Smooth muscle cell (in vitro differentiated cells): ENCODE results near the gene ANKS1A. TPM values are rescaled to one million over a fixed set of nuclear protein-coding genes. Genes with fewer than 3 reads are reported as not detected.

Experiments
- DNase-seq: peaks from one replicate; lab custom pipeline; 2025; ENCODE audit not compliant: unreplicated experiment; lab: John Stamatoyannopoulos, UW
- H2AFZ ChIP-seq: fragments of 200-600 bp; sonication (generic); 2 replicates; pipeline ENCODE4 v1.6.0; 2016; ENCODE audit warnings: antibody characterized with exemption, low read depth, mild to moderate bottlenecking
- H3F3A ChIP-seq: fragments of 200-600 bp; sonication (generic); 2 replicates; pipeline ENCODE4 v1.6.0; 2017; ENCODE audit warnings: antibody characterized with exemption, low read depth
- H3K27ac ChIP-seq: fragments of 200-600 bp; sonication (generic); 2 replicates; pipeline ENCODE4 v1.5.1; 2016; ENCODE audit warnings: low read depth, mild to moderate bottlenecking
- H3K27me3 ChIP-seq: fragments of 200-600 bp; sonication (generic); 2 replicates; pipeline ENCODE4 v1.6.1; 2016; ENCODE audit warnings: low read depth, mild to moderate bottlenecking
- H3K36me3 ChIP-seq: fragments of 200-600 bp; sonication (generic); 2 replicates; pipeline ENCODE4 v1.5.1; 2016; ENCODE audit warnings: low read depth
- H3K4me1 ChIP-seq: fragments of 200-600 bp; sonication (generic); 2 replicates; pipeline ENCODE4 v1.5.1; 2016; ENCODE audit warnings: low read depth
- H3K4me2 ChIP-seq: fragments of 200-600 bp; sonication (generic); 2 replicates; pipeline ENCODE4 v1.6.0; 2016; ENCODE audit warnings: mild to moderate bottlenecking
- H3K4me3 ChIP-seq: fragments of 200-600 bp; sonication (generic); 2 replicates; pipeline ENCODE4 v1.5.1; 2016; ENCODE audit warnings: mild to moderate bottlenecking
- H3K79me2 ChIP-seq: fragments of 200-600 bp; sonication (generic); 2 replicates; pipeline ENCODE4 v1.6.0; 2016; ENCODE audit warnings: low read depth, mild to moderate bottlenecking
- H3K9ac ChIP-seq: fragments of 200-600 bp; sonication (generic); 2 replicates; pipeline ENCODE4 v1.6.0; 2016; ENCODE audit warnings: low read depth
- H3K9me3 ChIP-seq: fragments of 200-600 bp; sonication (generic); replicated peaks from 2 replicates; pipeline ENCODE4 v1.5.1; 2016; ENCODE audit warnings: low read depth
- H4K20me1 ChIP-seq: fragments of 200-600 bp; sonication (generic); 2 replicates; pipeline ENCODE4 v1.6.0; 2016; ENCODE audit warnings: low read depth
- CTCF ChIP-seq: fragments of 200-600 bp; sonication (generic); IDR thresholded peaks from 2 replicates; pipeline ENCODE4 v1.5.1; 2017; ENCODE audit warnings: borderline replicate concordance, mild to moderate bottlenecking, antibody characterized with exemption; ENCODE audit not compliant: insufficient read depth, poor library complexity, severe bottlenecking
- WGBS: methylation state at CpG from one replicate; pipeline ENCODE4 v1.1.7; 2016; ENCODE audit warnings: low lambda C conversion rate; 5-methylcytosine and 5-hydroxymethylcytosine counted together
- polyA plus RNA-seq: library from polyadenylated mRNA; unstranded; fragments of >200 nt; fragmentation: Nextera tagmentation; extraction: Ambion mirVana; gene quantifications from 2 replicates; pipeline ENCODE4 v1.2.1, GENCODE V29; 2016
- total RNA-seq: library from RNA; depleted of rRNA; stranded (reverse); fragments of >200 nt; gene quantifications from 2 replicates; pipeline ENCODE4 v1.2.3, GENCODE V29; 2014

The ANKS1A gene
- total and polyA plus RNA-seq, 2 experiments from 2014 or later = 28.9 to 39.2 TPM

DNA sequence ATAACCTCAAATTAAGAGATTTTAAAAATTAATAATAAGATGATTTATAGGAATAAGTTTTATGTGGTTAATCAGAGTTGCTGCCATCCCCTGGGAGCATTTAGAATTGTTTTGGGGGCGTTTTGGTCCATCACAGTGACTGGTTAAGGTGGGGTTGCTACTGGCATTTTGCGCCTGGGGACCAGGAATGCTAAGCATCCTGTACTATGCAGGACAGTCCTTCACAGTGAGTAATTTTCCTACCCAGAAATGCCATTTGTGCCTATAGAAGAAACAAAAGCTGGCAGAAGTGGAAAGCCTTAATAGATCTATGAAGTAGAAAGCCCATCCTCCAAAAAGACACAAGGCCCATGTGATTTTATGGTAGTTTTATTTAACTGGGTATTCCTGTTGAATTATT lies 118.0 kb downstream of the ANKS1A start:
- peaks cover 75% of the 10 kb centered on the region for H3K79me2 ChIP-seq
- H3K9ac ChIP-seq = no peak overlapping the region
- H3K4me3 ChIP-seq = no peak overlapping the region
- no peak for TF ChIP-seq CTCF
- H3K27ac ChIP-seq = peak overlapping the region; percentile 19
- H3K4me1 ChIP-seq = peaks cover 10% of the 10 kb centered on the region
- no peak for DNase-seq
- H3K4me2 ChIP-seq = no peak overlapping the region
- H3K27me3 ChIP-seq = no peaks in the 10 kb centered on the region
- H3K9me3 ChIP-seq = no peaks in the 10 kb centered on the region
- WGBS = 75% methylated on average over 2 of the region's 2 CpGs
- peaks cover 4% of the 10 kb centered on the region for H3F3A ChIP-seq
- no peaks in the 10 kb centered on the region for H3K36me3 ChIP-seq
- H4K20me1 ChIP-seq = peaks cover 9% of the 10 kb centered on the region
- H2AFZ ChIP-seq = no peak overlapping the region

GRCh38 chr6:35008858-35009257 lies 119.8 kb downstream of the ANKS1A start:
- H4K20me1 ChIP-seq = peaks cover 9% of the 10 kb centered on the region
- 77% methylated on average over 7 of the region's 7 CpGs for WGBS
- no peaks in the 10 kb centered on the region for H3K36me3 ChIP-seq
- H3K4me3 ChIP-seq = no peak overlapping the region
- no peak for TF ChIP-seq CTCF
- peaks cover 79% of the 10 kb centered on the region for H3K79me2 ChIP-seq
- H3K27me3 ChIP-seq = no peaks in the 10 kb centered on the region
- peaks cover 10% of the 10 kb centered on the region for H3K4me1 ChIP-seq
- no peak for DNase-seq
- no peak overlapping the region for H3K9ac ChIP-seq
- no peak overlapping the region for H2AFZ ChIP-seq
- peak overlapping the region; percentile 53 for H3K27ac ChIP-seq
- H3K4me2 ChIP-seq = no peak overlapping the region
- peaks cover 8% of the 10 kb centered on the region for H3F3A ChIP-seq
- no peaks in the 10 kb centered on the region for H3K9me3 ChIP-seq

DNA sequence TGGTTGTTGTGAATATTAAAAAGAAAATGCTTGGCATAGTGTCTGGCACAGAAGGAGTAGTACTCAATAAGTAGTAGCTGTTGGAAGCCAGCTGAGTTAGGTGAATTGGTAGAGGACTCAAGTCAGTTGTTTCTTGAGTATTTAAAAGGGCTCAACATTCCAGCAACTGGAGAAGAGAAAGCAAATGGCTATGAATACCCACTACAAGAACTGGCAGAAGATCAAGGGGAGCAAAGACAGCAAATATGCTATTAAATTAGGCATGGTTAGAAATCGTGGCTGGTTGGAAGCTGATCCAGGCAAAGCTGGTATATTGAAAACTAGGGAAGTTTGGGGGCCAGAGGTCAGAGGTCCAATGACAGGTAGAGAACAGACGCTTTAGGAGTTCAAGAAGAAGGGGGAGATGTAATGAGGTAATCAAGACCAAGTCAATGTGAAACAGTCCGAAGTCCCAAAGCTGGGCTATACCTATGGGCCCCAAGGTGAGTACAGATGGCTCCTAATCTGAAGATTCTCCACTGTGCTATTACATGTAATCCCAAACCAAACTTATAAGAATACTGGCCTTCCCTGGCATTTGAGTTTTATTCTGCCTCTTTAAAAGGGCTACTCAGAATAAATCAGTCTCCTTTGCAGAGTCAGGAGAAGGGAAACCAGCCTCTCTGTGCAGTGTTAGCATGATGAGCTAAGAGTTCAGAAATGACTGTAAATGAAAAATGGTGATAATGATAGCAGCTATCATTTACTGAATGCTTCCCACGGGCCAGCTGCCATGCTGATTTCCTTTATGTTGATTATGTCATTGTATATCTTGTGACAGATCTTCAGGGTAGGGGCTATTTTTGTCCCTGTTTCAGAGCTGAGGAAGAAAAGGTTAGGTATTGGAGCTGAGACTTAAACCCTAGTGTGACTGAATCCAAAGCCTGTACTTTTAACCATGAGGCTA lies 122.3 kb downstream of the ANKS1A start:
- H3K27ac ChIP-seq = peak overlapping the region; percentile 29
- TF ChIP-seq CTCF = no peak
- 44% methylated on average over 4 of the region's 4 CpGs for WGBS
- no peak overlapping the region for H3K4me3 ChIP-seq
- H3F3A ChIP-seq = peaks cover 8% of the 10 kb centered on the region
- no peak overlapping the region for H3K4me2 ChIP-seq
- H2AFZ ChIP-seq = no peak overlapping the region
- peaks cover 10% of the 10 kb centered on the region for H3K4me1 ChIP-seq
- peaks cover 22% of the 10 kb centered on the region for H4K20me1 ChIP-seq
- H3K36me3 ChIP-seq = no peaks in the 10 kb centered on the region
- peaks cover 84% of the 10 kb centered on the region for H3K79me2 ChIP-seq
- no peaks in the 10 kb centered on the region for H3K9me3 ChIP-seq
- DNase-seq = no peak
- no peaks in the 10 kb centered on the region for H3K27me3 ChIP-seq
- H3K9ac ChIP-seq = no peak overlapping the region

- H2AFZ ChIP-seq = no peak overlapping the region
- 89% methylated on average over 6 of the region's 6 CpGs for WGBS
- peaks cover 22% of the 10 kb centered on the region for H4K20me1 ChIP-seq
- H3F3A ChIP-seq = peaks cover 11% of the 10 kb centered on the region
- peaks cover 77% of the 10 kb centered on the region for H3K79me2 ChIP-seq
- DNase-seq = no peak
- H3K27ac ChIP-seq = peak overlapping the region; percentile 5
- H3K4me2 ChIP-seq = no peak overlapping the region
- no peaks in the 10 kb centered on the region for H3K9me3 ChIP-seq
- no peaks in the 10 kb centered on the region for H3K27me3 ChIP-seq
- H3K4me3 ChIP-seq = no peak overlapping the region
- no peak overlapping the region for H3K9ac ChIP-seq
- H3K4me1 ChIP-seq = peaks cover 10% of the 10 kb centered on the region
- no peaks in the 10 kb centered on the region for H3K36me3 ChIP-seq
- TF ChIP-seq CTCF = no peak
Observed at GRCh38 chr6:35013701-35014100, 124.6 kb downstream of the ANKS1A start.
